ENCODE results near the gene PLPP1. TPM values are rescaled to one million over a fixed set of nuclear protein-coding genes. Genes with fewer than 3 reads are reported as not detected.

PLPP1 gene
- 206 and 616 TPM in 2 replicates for total RNA-seq

GRCh38 chr5:55534436-55535198, at the start of gene PLPP1:
TSS of gene PLPP1 (minus strand) at chr5:55534964. CDS start at chr5:55534629, 335 bp downstream.

Other genes with a start within 250 kb of the PLPP1 start
- 17.1 and 20.5 TPM in 2 replicates for gene DHX29, start 227.3 kb downstream of the PLPP1 start, total RNA-seq
- gene MTREX, start 227.0 kb downstream of the PLPP1 start, total RNA-seq: 48.9 and 90.3 TPM in 2 replicates
- 40.2 and 50.9 TPM in 2 replicates for gene SLC38A9, start 177.4 kb upstream of the PLPP1 start, total RNA-seq
- not detected in 2 replicates for gene DDX4, start 203.1 kb upstream of the PLPP1 start, total RNA-seq